CD8-positive, alpha-beta memory T cell (primary cell): Measurements from ENCODE around the gene MXD1. TPM values are rescaled to one million over a fixed set of nuclear protein-coding genes. Genes with fewer than 3 reads are reported as not detected.

ENCODE experiments used
- CTCF ChIA-PET: fragments of 350-600 bp; sonication (Branson Sonifier 250); formaldehyde crosslinking; loops from one replicate; lab custom pipeline; 2021; ENCODE audit warnings: antibody characterized with exemption; lab: Charles Lee
- POLR2A ChIA-PET: fragments of 350-600 bp; sonication (Branson Sonifier 250); formaldehyde crosslinking; loops from one replicate; lab custom pipeline; 2021; ENCODE audit warnings: antibody characterized with exemption; lab: Charles Lee
- DNase-seq, 5 donors: peaks; one replicate each; pipeline versions ENCODE4 v3.0.0 to v3.0.0-alpha.2; 2020 to 2022; ENCODE audit warnings: mixed read lengths in 1 of 5
- H3K27ac ChIP-seq: one replicate; pipeline ENCODE4 v1.7.0; 2013; ENCODE audit warnings: low read depth, mild to moderate bottlenecking, low read length, moderate library complexity
- H3K27me3 ChIP-seq: 2 replicates; pipeline ENCODE4 v1.7.0; 2013; ENCODE audit warnings: low read length, mild to moderate bottlenecking; ENCODE audit not compliant: insufficient read depth, poor library complexity, severe bottlenecking
- H3K36me3 ChIP-seq: 2 replicates; pipeline ENCODE4 v1.7.0; 2013; ENCODE audit warnings: mild to moderate bottlenecking, low read length, moderate library complexity; ENCODE audit not compliant: insufficient read depth
- H3K4me1 ChIP-seq: 2 replicates; pipeline ENCODE4 v1.7.0; 2013; ENCODE audit warnings: mild to moderate bottlenecking, low read length, moderate library complexity; ENCODE audit not compliant: insufficient read depth
- H3K4me3 ChIP-seq: 2 replicates; pipeline ENCODE4 v1.7.0; 2013; ENCODE audit warnings: mild to moderate bottlenecking, low read length
- H3K9me3 ChIP-seq: 2 replicates; pipeline ENCODE4 v1.7.0; 2013; ENCODE audit warnings: mild to moderate bottlenecking, low read length
- H3K27ac Mint-ChIP-seq, 8 donors: one replicate each; pipeline ENCODE4 v1.8.0; 2020 to 2021; ENCODE audit warnings: mixed read lengths in 8 of 8, mild to moderate bottlenecking in 6 of 8, inconsistent platforms in 3 of 8, moderate library complexity in 3 of 8
- H3K27me3 Mint-ChIP-seq, 2 donors: one replicate each; pipeline ENCODE4 v1.8.0; 2020 to 2021; ENCODE audit warnings: mixed read lengths in 2 of 2, mild to moderate bottlenecking in 1 of 2, moderate library complexity in 1 of 2
- H3K36me3 Mint-ChIP-seq, 3 donors: one replicate each; pipeline ENCODE4 v1.8.0; 2020 to 2021; ENCODE audit warnings: mixed read lengths in 3 of 3, inconsistent platforms in 1 of 3, mild to moderate bottlenecking in 1 of 3
- H3K4me1 Mint-ChIP-seq, 3 donors: one replicate each; pipeline ENCODE4 v1.8.0; 2020 to 2021; ENCODE audit warnings: mixed read lengths in 3 of 3, inconsistent platforms in 1 of 3, mild to moderate bottlenecking in 1 of 3
- H3K4me3 Mint-ChIP-seq, 7 donors: one replicate each; pipeline ENCODE4 v1.8.0; 2020 to 2021; ENCODE audit warnings: mixed read lengths in 7 of 7, mild to moderate bottlenecking in 6 of 7, moderate library complexity in 4 of 7, inconsistent platforms in 2 of 7
- H3K9me3 Mint-ChIP-seq, 5 donors: one replicate each; pipeline ENCODE4 v1.8.0; 2020 to 2022; ENCODE audit warnings: mixed read lengths in 5 of 5, mild to moderate bottlenecking in 3 of 5, moderate library complexity in 2 of 5, inconsistent platforms in 1 of 5
- polyA plus RNA-seq: library from polyadenylated mRNA; unstranded; fragments of 300-500 nt; fragmentation: Illumina TruSeq; gene quantifications from one replicate; pipeline ENCODE4 v1.2.3, GENCODE V29; 2021
- total RNA-seq, 2 experiments: library from RNA; stranded (reverse); gene quantifications; one replicate each; pipeline ENCODE4 v1.2.3, GENCODE V29; 2021

The MXD1 gene
- total and polyA plus RNA-seq, 3 experiments from 2014 or later, result 7.2 to 10.5 (median 8.1) TPM

DNA sequence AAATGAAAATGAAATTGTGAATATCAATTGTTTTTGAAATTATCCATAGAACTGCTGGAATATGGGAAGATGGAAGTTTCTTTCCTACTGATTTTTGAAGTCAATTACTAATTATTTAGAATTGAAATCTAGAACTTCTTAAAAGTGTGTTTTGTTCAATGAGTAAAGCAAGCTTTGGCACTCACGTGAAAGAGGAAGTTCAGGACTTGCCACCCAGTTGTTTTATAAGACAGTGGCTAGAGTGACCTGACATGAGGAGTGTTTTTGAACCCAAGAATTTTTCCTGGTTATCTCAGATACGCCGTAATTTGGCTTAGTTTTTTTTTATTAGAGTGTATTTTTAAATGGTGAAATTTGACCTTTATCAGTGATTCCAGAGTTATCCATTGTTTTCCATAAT, 3.5 kb downstream of the MXD1 start:
- CTCF ChIA-PET, result no interaction called here
- H3K27ac ChIP-seq, result no peak overlapping the region

DNA sequence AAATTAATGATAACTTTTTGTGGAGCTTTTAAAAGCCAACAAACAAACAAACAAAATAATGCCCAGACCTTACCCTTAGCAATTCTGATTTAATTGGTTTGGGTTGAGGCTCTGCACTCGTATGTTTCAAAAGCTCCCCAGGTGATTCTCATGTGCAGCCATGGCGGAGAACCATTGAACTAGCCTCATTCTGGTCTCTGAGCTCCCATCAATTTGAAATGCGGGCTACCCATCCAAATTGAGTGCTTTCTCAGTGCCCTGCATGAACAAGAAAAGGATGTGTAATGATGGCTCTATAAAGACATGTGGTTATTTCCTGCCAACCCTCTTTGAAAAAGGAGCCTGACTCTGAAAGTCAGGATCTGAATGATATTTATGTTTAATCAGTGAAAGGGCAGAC, 8.2 kb downstream of the MXD1 start:
- H3K4me3 Mint-ChIP-seq, result peak overlapping the region in 1 of 7 donors; percentile 27
- peak overlapping the region in 1 of 8 donors; percentile 50 for H3K27ac Mint-ChIP-seq
- Histone ChIP-seq H3K27ac (no peak overlapping the region), H3K36me3 (peaks cover 11% of the 10 kb centered on the region), H3K4me1 (peaks cover 5% of the 10 kb centered on the region), H3K9me3 (no peaks in the 10 kb centered on the region), H3K27me3 (no peaks in the 10 kb centered on the region), H3K4me3 (no peak overlapping the region)
- POLR2A ChIA-PET, result interaction anchor here (0.6 to 0.7 kb wide), 2 partner anchors 63 to 308 kb away, joined by 3 to 5 read pairs; no protein-coding TSS in a partner anchor
- CTCF ChIA-PET, result interaction anchor here (1.2 to 1.5 kb wide), 4 partner anchors 10 to 220 kb away, joined by 3 to 6 read pairs (median 4); no protein-coding TSS in a partner anchor
- H3K27me3 Mint-ChIP-seq, result no peaks in the 10 kb centered on the region
- peaks cover 6 to 30% (median 8%) of the 10 kb centered on the region in 3 donors for H3K4me1 Mint-ChIP-seq
- H3K9me3 Mint-ChIP-seq, result no peaks in the 10 kb centered on the region
- no peak for DNase-seq
- H3K36me3 Mint-ChIP-seq, result peaks cover 4 to 65% (median 11%) of the 10 kb centered on the region in 3 donors

More for the DNA sequence above, 3.5 kb downstream of the MXD1 start:
- DNase-seq, result no peak
- Histone ChIP-seq H3K36me3 (peaks cover 14% of the 10 kb centered on the region), H3K27me3 (no peaks in the 10 kb centered on the region), H3K4me3 (no peak overlapping the region), H3K9me3 (no peaks in the 10 kb centered on the region), H3K4me1 (peaks cover 16% of the 10 kb centered on the region)
- Mint-ChIP-seq H3K4me3 (peak overlapping the region in 1 of 7 donors; percentile 52), H3K36me3 (peaks cover 4 to 53% (median 4%) of the 10 kb centered on the region in 3 donors), H3K4me1 (peaks cover 24 to 37% (median 34%) of the 10 kb centered on the region in 3 donors), H3K9me3 (no peaks in the 10 kb centered on the region), H3K27ac (peak overlapping the region in 1 of 8 donors; percentile 35), H3K27me3 (no peaks in the 10 kb centered on the region)
- POLR2A ChIA-PET, result no interaction called here

DNA sequence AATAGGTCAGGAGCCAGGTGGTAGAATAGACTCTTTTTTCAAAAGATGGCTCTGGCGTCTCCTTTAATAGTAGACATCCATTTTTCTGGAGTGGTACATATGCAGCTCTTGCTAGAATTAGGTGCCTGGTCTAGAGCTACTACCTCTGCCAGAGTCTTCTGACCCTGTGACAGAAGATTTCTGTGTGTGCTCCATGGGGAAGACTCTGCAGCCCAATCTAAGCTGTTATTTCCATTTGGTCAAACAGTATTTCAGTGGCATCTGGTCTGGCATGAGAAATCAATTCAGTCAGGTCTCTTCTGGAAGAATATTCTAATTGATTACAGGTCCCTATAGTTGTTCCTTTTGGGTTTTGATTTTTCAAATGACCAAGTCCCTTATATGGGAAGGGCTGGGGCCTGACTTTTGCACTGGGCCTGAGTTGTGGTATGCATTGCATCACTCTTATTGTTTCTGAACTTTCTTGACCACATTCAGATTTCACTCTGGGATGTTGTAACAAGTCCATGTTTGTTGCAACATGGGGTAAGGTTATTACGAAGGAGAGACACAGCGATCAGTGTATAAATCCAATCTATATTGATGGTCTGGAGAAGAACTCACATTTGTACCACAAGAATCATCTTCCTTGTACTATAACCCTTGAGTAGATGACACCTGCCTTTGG, 12.1 kb downstream of the MXD1 start:
- H3K27me3 Mint-ChIP-seq, result no peaks in the 10 kb centered on the region
- H3K36me3 Mint-ChIP-seq, result peaks cover 4 to 58% (median 11%) of the 10 kb centered on the region in 3 donors
- peaks cover 18 to 45% (median 23%) of the 10 kb centered on the region in 3 donors for H3K4me1 Mint-ChIP-seq
- no peak for DNase-seq
- peak overlapping the region in 2 of 8 donors; percentile 75 to 76 for H3K27ac Mint-ChIP-seq
- Histone ChIP-seq H3K27ac (no peak overlapping the region), H3K4me3 (no peak overlapping the region), H3K36me3 (peaks cover 7% of the 10 kb centered on the region), H3K4me1 (peaks cover 9% of the 10 kb centered on the region), H3K27me3 (no peaks in the 10 kb centered on the region), H3K9me3 (no peaks in the 10 kb centered on the region)
- CTCF ChIA-PET, result no interaction called here
- POLR2A ChIA-PET, result no interaction called here
- H3K4me3 Mint-ChIP-seq, result no peak overlapping the region
- H3K9me3 Mint-ChIP-seq, result no peaks in the 10 kb centered on the region

DNA sequence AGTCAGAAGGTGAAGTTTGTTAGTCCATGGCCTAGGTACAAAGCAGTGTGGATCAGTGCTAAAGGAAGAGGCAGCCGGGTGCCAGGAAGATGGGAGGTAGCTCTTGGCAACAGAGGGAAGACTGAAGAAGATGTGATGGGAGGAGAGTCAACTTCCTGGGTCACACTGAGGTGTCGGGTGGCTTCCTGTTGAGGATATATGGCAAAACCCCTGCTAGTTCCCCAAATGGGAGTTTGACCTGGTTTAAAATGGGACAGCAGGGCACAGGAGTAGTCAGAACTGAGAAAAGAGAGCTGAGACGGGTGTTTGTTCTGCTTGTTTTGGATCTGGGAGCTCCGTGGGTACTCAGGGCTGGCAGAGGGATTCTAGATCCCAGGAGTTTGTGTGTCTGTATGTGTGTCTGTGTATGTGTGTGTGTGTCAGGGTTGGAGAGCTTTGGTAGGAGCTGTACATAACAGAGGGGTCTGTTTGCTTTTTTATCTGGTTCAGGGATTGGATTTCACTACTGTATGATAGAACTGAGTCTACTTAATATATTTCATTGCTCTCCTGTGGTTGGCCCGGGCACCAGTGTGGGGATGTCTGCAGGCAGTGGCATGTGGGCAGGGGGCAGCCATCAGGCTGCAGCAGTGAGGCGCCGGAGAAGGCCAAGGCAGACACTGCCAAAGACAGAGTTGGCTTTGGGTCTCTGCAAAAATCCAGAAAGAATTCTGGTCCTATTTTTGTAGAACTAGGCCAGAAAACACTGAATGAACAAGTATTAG, 17.1 kb downstream of the MXD1 start:
- no peaks in the 10 kb centered on the region for H3K27me3 ChIP-seq
- no peaks in the 10 kb centered on the region for H3K9me3 ChIP-seq
- Mint-ChIP-seq H3K9me3 (no peaks in the 10 kb centered on the region), H3K27me3 (peaks cover 0 to 3% of the 10 kb centered on the region in 2 donors), H3K27ac (peak overlapping the region; percentile 38 to 94 (median 80)), H3K4me3 (peak overlapping the region in 4 of 7 donors; percentile 8 to 56 (median 28)), H3K4me1 (peaks cover 26 to 42% (median 40%) of the 10 kb centered on the region in 3 donors), H3K36me3 (peaks cover 12 to 55% (median 22%) of the 10 kb centered on the region in 3 donors)
- DNase-seq, result no peak
- H3K36me3 ChIP-seq, result peaks cover 13% of the 10 kb centered on the region
- H3K4me1 ChIP-seq, result peaks cover 9% of the 10 kb centered on the region
- POLR2A ChIA-PET, result no interaction called here
- CTCF ChIA-PET, result no interaction called here
- no peak overlapping the region for H3K27ac ChIP-seq
- H3K4me3 ChIP-seq, result no peak overlapping the region

DNA sequence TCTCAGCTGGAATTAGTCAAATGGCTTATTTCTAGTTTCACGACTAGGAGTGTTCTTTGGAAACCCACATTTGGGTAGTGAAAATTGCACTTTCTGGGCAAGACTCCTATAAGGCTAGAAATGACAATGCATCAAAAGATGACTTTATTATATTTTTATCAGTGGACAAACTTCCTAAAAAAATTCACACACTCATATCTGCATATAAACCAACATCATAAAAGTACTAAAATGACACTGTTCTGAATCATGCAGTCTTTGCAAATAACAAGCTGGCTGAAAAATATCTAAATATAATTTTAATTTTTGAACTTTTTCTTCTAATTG, 17.6 kb downstream of the MXD1 start:
- Histone ChIP-seq H3K4me1 (peaks cover 9% of the 10 kb centered on the region), H3K4me3 (no peak overlapping the region), H3K27me3 (no peaks in the 10 kb centered on the region), H3K27ac (no peak overlapping the region), H3K9me3 (no peaks in the 10 kb centered on the region), H3K36me3 (peaks cover 13% of the 10 kb centered on the region)
- no peaks in the 10 kb centered on the region for H3K9me3 Mint-ChIP-seq
- H3K4me3 Mint-ChIP-seq, result no peak overlapping the region
- H3K27ac Mint-ChIP-seq, result peak overlapping the region in 3 of 8 donors; percentile 33 to 94 (median 87)
- H3K27me3 Mint-ChIP-seq, result peaks cover 0 to 3% of the 10 kb centered on the region in 2 donors
- peaks cover 12 to 56% (median 20%) of the 10 kb centered on the region in 3 donors for H3K36me3 Mint-ChIP-seq
- no peak for DNase-seq
- H3K4me1 Mint-ChIP-seq, result peaks cover 26 to 40% (median 40%) of the 10 kb centered on the region in 3 donors
- POLR2A ChIA-PET, result no interaction called here
- CTCF ChIA-PET, result no interaction called here

DNA sequence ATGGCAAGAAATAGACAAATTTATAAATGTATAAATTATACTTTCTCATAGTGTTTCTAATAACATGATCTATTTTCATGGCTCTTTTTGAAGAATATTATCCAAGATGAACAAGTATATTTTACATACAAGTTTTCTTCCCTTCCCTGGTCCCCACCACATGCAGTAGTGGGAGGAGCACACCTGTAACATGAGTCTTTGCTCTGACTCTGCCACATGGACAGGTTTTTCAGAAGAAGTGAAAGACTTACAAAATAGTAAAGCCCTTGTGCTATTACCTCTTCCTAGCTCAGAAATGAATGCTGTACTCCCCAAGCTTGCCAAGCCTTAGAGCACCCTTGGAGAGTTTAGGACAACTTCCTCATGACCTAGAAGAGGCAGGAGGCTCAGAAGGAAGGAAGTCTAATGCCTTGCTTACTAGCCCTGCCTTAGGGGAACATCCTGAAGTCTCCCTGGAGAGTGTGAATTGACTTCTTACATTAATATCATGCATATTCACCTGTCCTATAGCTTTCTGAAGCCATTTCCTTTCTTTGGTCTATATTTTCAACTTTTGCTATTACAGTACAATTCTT, 18.4 kb downstream of the MXD1 start:
- peaks cover 26 to 40% (median 37%) of the 10 kb centered on the region in 3 donors for H3K4me1 Mint-ChIP-seq
- peaks cover 0 to 3% of the 10 kb centered on the region in 2 donors for H3K27me3 Mint-ChIP-seq
- peak overlapping the region in 6 of 8 donors; percentile 7 to 70 (median 36) for H3K27ac Mint-ChIP-seq
- H3K4me3 Mint-ChIP-seq, result no peak overlapping the region
- peaks cover 17 to 59% (median 23%) of the 10 kb centered on the region in 3 donors for H3K36me3 Mint-ChIP-seq
- H3K4me1 ChIP-seq, result peaks cover 9% of the 10 kb centered on the region
- H3K4me3 ChIP-seq, result no peak overlapping the region
- no peaks in the 10 kb centered on the region for H3K9me3 ChIP-seq
- DNase-seq, result no peak
- ChIA-PET CTCF (interaction anchor here (1.0 to 1.5 kb wide), 2 partner anchors 10 to 19 kb away, joined by 3 read pairs; partner anchors contain the start of gene MXD1), POLR2A (no interaction called here)
- H3K27me3 ChIP-seq, result no peaks in the 10 kb centered on the region
- H3K9me3 Mint-ChIP-seq, result no peaks in the 10 kb centered on the region
- H3K36me3 ChIP-seq, result peaks cover 18% of the 10 kb centered on the region
- H3K27ac ChIP-seq, result no peak overlapping the region

DNA sequence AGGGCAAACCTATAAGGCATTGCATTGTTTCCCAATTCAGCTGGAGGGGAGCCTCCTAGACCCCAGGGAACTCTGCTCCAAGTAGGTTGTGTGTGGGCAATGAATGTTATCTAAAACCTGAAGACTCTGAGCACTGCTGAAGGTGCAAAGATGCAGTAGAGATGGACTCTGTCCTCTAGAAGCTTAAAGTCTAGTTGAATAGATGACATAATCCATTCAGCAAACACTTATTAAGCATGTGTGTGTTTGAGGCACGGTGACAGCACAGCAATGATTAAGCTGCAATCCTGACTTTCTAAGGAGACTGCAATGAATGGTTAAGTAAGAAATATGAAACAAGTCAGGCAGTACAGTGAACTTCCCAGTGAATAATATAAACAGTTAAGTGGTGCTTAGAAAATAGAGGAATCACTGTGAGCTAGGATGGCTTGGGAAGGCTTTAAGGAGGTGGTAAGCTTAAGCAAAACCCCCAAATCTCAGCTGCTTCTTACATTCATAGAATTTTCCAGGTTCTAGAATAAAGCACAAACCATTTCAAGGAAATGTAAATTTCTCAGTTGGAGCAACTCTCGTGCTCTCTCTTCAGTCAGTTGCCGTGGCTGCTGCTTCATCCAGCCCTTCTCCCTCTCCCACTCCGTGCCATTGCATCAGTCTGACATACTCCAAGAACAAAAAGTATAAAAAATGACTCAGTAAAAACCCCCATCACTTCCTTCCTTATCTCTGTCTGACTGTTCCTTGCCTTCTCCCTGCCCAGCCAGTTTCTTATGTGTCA, 19.1 kb downstream of the MXD1 start:
- Histone ChIP-seq H3K36me3 (peaks cover 25% of the 10 kb centered on the region), H3K9me3 (no peaks in the 10 kb centered on the region), H3K4me3 (no peak overlapping the region), H3K27ac (peak overlapping the region; percentile 10), H3K27me3 (no peaks in the 10 kb centered on the region), H3K4me1 (peaks cover 9% of the 10 kb centered on the region)
- no peak for DNase-seq
- peaks cover 0 to 3% of the 10 kb centered on the region in 2 donors for H3K27me3 Mint-ChIP-seq
- H3K9me3 Mint-ChIP-seq, result no peaks in the 10 kb centered on the region
- H3K4me1 Mint-ChIP-seq, result peaks cover 26 to 40% (median 37%) of the 10 kb centered on the region in 3 donors
- ChIA-PET CTCF (interaction anchor here (1.0 to 1.5 kb wide), 2 partner anchors 11 to 19 kb away, joined by 3 read pairs; partner anchors contain the start of gene MXD1), POLR2A (no interaction called here)
- H3K27ac Mint-ChIP-seq, result peak overlapping the region; percentile 5 to 70 (median 28)
- no peak overlapping the region for H3K4me3 Mint-ChIP-seq
- H3K36me3 Mint-ChIP-seq, result peaks cover 23 to 62% (median 29%) of the 10 kb centered on the region in 3 donors
